Stomach (tissue), 9 donors: ENCODE data around the gene PITPNB. TPM values are rescaled to one million over a fixed set of nuclear protein-coding genes. Genes with fewer than 3 reads are reported as not detected.

Experiments used
- DNase-seq, 2 donors: peaks; one replicate each; pipeline versions ENCODE4 v3.0.0 to v3.0.0-alpha.2; 2013 to 2019
- H3K27ac ChIP-seq, 5 donors: fragments of 200-600 bp in 4 of 5; sonication (generic) in 4 of 5; one replicate each; pipeline ENCODE4 v1.5.1; 2013 to 2019; ENCODE audit warnings: mild to moderate bottlenecking in 1 of 5, moderate library complexity in 1 of 5
- H3K27me3 ChIP-seq, 3 donors: fragments of 200-600 bp; sonication (generic); one replicate each; pipeline ENCODE4 v1.5.1; 2017 to 2019; ENCODE audit warnings: mixed run types in 1 of 3
- H3K36me3 ChIP-seq, 4 donors: fragments of 200-600 bp; sonication (generic); 1 replicate in 3 of 4; 2 replicates in 1 of 4; pipeline ENCODE4 v1.5.1; 2016 to 2019
- H3K4me1 ChIP-seq, 4 donors: fragments of 200-600 bp; sonication (generic); one replicate each; pipeline ENCODE4 v1.5.1; 2016 to 2019
- H3K4me3 ChIP-seq, 4 donors: fragments of 200-600 bp; sonication (generic) in 3 of 4; one replicate each; pipeline ENCODE4 v1.5.1; 2016 to 2019; ENCODE audit warnings: mild to moderate bottlenecking in 1 of 4
- H3K9me3 ChIP-seq, 4 donors: fragments of 200-600 bp; sonication (generic); one replicate each; pipeline ENCODE4 v1.5.1; 2016 to 2019
- CTCF ChIP-seq, 7 experiments: fragments of 450-650 bp in 4 of 7; fragments of 200-600 bp in 3 of 7; sonication (generic) in 3 of 7; IDR thresholded peaks; one replicate each; pipeline ENCODE4 v1.5.1; 2016 to 2019; ENCODE audit warnings: antibody characterized with exemption in 7 of 7, control low read depth in 2 of 7, mild to moderate bottlenecking in 1 of 7
- EP300 ChIP-seq: sonication (generic); formaldehyde crosslinking; IDR thresholded peaks from one replicate; pipeline ENCODE4 v1.6.1; 2017; ENCODE audit warnings: antibody characterized with exemption
- POLR2A ChIP-seq, 4 donors: fragments of 450-650 bp; IDR thresholded peaks; one replicate each; pipeline ENCODE4 v1.6.1; 2016; ENCODE audit warnings: antibody characterized with exemption in 4 of 4, control low read depth in 2 of 4, mild to moderate bottlenecking in 1 of 4, moderate library complexity in 1 of 4
- POLR2AphosphoS5 ChIP-seq, 3 donors: sonication (generic); formaldehyde crosslinking; IDR thresholded peaks; one replicate each; pipeline ENCODE4 v1.6.1; 2016; ENCODE audit warnings: antibody characterized with exemption in 3 of 3
- WGBS, 5 donors: extraction: QIAGEN DNeasy Blood & Tissue Kit in 3 of 5; methylation state at CpG; one replicate each; pipeline versions ENCODE4 v1.1.5 to v1.1.7; 2013 to 2018; 5-methylcytosine and 5-hydroxymethylcytosine counted together
- intact Hi-C: fragments of 100-400 bp; cut with DNase I; formaldehyde crosslinking; loops from one replicate; pipeline ENCODE4 v1.15.1; 2023; ENCODE audit warnings: low total_unique reads
- polyA plus RNA-seq, 3 donors: library from polyadenylated mRNA; stranded (reverse); fragments of 200-250 nt; gene quantifications; one replicate each; pipeline ENCODE4 v1.2.3, GENCODE V29; 2013
- total RNA-seq, 5 donors: library from RNA; depleted of rRNA; stranded (reverse); fragments of >200 nt; gene quantifications; one replicate each; pipeline versions ENCODE4 v1.1.0 to v1.2.3, GENCODE V29; 2014 to 2016
- donor health status: healthy with polysubstance abuse.
- donor health status: Bipolar disorder and iron deficiency.
- donor health status: healthy.

The PITPNB gene
- total and polyA plus RNA-seq, 8 donors: 6.7 to 91.6 (median 29.9) TPM

- H3K4me1 ChIP-seq: peaks cover 49 to 93% (median 75%) of the 10 kb centered on the region in 4 donors
Observed at GRCh38 chr22:27867085-27867952, 51.7 kb downstream of the PITPNB start.

GRCh38 chr22:27866135-27867084 is 52.6 kb downstream of the PITPNB start:
- 40 to 48% (median 44%) methylated on average over 7 of the region's 7 CpGs for WGBS, 5 donors
- DNase-seq: peak; percentile 33 to 81
- no peaks in the 10 kb centered on the region for H3K27me3 ChIP-seq
- no peak for TF ChIP-seq EP300
- peak; percentile 10 to 39 (median 14) for TF ChIP-seq POLR2AphosphoS5 (IDR thresholded peaks at IDR 0.05)
- peak overlapping the region in 4 of 5 donors; percentile 70 to 85 (median 76) for H3K27ac ChIP-seq
- H3K9me3 ChIP-seq: no peaks in the 10 kb centered on the region
- H3K4me1 ChIP-seq: peaks cover 49 to 97% (median 77%) of the 10 kb centered on the region in 4 donors
- H3K4me3 ChIP-seq: no peak overlapping the region
- H3K36me3 ChIP-seq: peaks cover 3 to 17% (median 11%) of the 10 kb centered on the region in 4 donors
- intact Hi-C loops: no loop called here

More at GRCh38 chr22:27867085-27867952, 51.7 kb downstream of the PITPNB start:
- Histone ChIP-seq H3K9me3 (no peaks in the 10 kb centered on the region), H3K4me3 (no peak overlapping the region), H3K36me3 (peaks cover 8 to 20% (median 17%) of the 10 kb centered on the region in 4 donors), H3K27ac (peak overlapping the region; percentile 70 to 85 (median 76)), H3K27me3 (no peaks in the 10 kb centered on the region)
- WGBS, 5 donors: 20 to 31% (median 22%) methylated on average over 4 of the region's 4 CpGs
- TF ChIP-seq POLR2AphosphoS5 (IDR thresholded peaks at IDR 0.05) (no peak), CTCF (IDR thresholded peaks at IDR 0.05) (no peak), POLR2A (IDR thresholded peaks at IDR 0.05) (no peak)
- no peak for DNase-seq
- intact Hi-C loops: no loop called here

GRCh38 chr22:27865496-27865895 is 53.6 kb downstream of the PITPNB start:
- H3K9me3 ChIP-seq: no peaks in the 10 kb centered on the region
- peaks cover 40 to 94% (median 75%) of the 10 kb centered on the region in 4 donors for H3K4me1 ChIP-seq
- 66 to 83% (median 77%) methylated on average over 6 of the region's 6 CpGs for WGBS, 5 donors
- DNase-seq: no peak
- H3K36me3 ChIP-seq: peaks cover 0 to 12% (median 3%) of the 10 kb centered on the region in 4 donors
- no peak overlapping the region for H3K4me3 ChIP-seq
- TF ChIP-seq EP300 (no peak), POLR2A (IDR thresholded peaks at IDR 0.05) (no peak), CTCF (IDR thresholded peaks at IDR 0.05) (no peak), POLR2AphosphoS5 (IDR thresholded peaks at IDR 0.05) (no peak)
- H3K27ac ChIP-seq: peak overlapping the region; percentile 46 to 85 (median 71)
- no peaks in the 10 kb centered on the region for H3K27me3 ChIP-seq
- intact Hi-C loops: no loop called here

GRCh38 chr22:27863556-27863955 is 55.5 kb downstream of the PITPNB start:
- Histone ChIP-seq H3K27me3 (no peaks in the 10 kb centered on the region), H3K4me1 (peaks cover 46 to 94% (median 79%) of the 10 kb centered on the region in 4 donors), H3K9me3 (no peaks in the 10 kb centered on the region), H3K4me3 (no peak overlapping the region), H3K27ac (peak overlapping the region in 4 of 5 donors; percentile 17 to 85 (median 66)), H3K36me3 (peaks cover 0 to 22% (median 13%) of the 10 kb centered on the region in 4 donors)
- DNase-seq: no peak
- intact Hi-C loops: no loop called here
- 28 to 53% (median 33%) methylated on average over 2 of the region's 2 CpGs for WGBS, 5 donors
- no peak for TF ChIP-seq POLR2A (IDR thresholded peaks at IDR 0.05)
- no peak for TF ChIP-seq EP300
- no peak for TF ChIP-seq CTCF (IDR thresholded peaks at IDR 0.05)
- TF ChIP-seq POLR2AphosphoS5 (IDR thresholded peaks at IDR 0.05): no peak
